Gastroesophageal sphincter (tissue), 3 donors: ENCODE data around the gene TSPEAR.

Experiments
- EP300 ChIP-seq: sonication (generic); formaldehyde crosslinking; IDR thresholded peaks from one replicate; pipeline ENCODE4 v1.6.1; 2017; ENCODE audit warnings: antibody characterized with exemption, mild to moderate bottlenecking
- POLR2A ChIP-seq, 2 donors: fragments of 450-650 bp; IDR thresholded peaks; one replicate each; pipeline ENCODE4 v1.6.1; 2017; ENCODE audit warnings: antibody characterized with exemption in 2 of 2, mild to moderate bottlenecking in 2 of 2, moderate library complexity in 1 of 2
- POLR2AphosphoS5 ChIP-seq: sonication (generic); formaldehyde crosslinking; IDR thresholded peaks from one replicate; pipeline ENCODE4 v1.6.1; 2017; ENCODE audit warnings: antibody characterized with exemption
- TF ChIP-seq, protein P1 (sequence below), 4 experiments: fragments of 200-600 bp in 2 of 4; fragments of 450-650 bp in 2 of 4; sonication (generic) in 1 of 4; IDR thresholded peaks; one replicate each; pipeline ENCODE4 v1.5.1; 2017 to 2019; ENCODE audit warnings: antibody characterized with exemption in 4 of 4, mild to moderate bottlenecking in 2 of 4, moderate library complexity in 2 of 4

DNA sequence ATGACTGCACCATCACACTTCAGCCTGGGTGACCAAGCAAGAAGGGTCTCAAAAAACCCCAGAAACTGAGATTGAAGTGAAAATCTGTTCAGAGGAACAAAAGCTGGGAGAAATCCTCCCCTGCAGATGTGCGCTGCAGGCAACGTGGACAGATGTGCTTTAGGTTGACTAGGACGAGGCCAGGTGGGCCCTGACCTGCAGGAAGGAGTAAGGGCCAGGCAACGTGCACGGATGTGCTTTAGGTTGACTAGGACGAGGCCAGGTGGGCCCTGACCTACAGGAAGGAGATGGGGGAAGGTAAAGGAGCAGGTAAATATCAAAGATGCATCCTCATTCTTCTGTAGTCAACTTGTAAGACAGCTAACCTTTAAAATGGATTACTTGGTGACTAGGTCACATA, 26.9 kb downstream of the TSPEAR start:
- TF ChIP-seq POLR2AphosphoS5, result no peak
- no peak for TF ChIP-seq EP300
- TF ChIP-seq, protein P1, sequence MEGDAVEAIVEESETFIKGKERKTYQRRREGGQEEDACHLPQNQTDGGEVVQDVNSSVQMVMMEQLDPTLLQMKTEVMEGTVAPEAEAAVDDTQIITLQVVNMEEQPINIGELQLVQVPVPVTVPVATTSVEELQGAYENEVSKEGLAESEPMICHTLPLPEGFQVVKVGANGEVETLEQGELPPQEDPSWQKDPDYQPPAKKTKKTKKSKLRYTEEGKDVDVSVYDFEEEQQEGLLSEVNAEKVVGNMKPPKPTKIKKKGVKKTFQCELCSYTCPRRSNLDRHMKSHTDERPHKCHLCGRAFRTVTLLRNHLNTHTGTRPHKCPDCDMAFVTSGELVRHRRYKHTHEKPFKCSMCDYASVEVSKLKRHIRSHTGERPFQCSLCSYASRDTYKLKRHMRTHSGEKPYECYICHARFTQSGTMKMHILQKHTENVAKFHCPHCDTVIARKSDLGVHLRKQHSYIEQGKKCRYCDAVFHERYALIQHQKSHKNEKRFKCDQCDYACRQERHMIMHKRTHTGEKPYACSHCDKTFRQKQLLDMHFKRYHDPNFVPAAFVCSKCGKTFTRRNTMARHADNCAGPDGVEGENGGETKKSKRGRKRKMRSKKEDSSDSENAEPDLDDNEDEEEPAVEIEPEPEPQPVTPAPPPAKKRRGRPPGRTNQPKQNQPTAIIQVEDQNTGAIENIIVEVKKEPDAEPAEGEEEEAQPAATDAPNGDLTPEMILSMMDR (IDR thresholded peaks at IDR 0.05), result no peak
- no peak for TF ChIP-seq POLR2A (IDR thresholded peaks at IDR 0.05)
